ENCODE results near the gene F2R.

GRCh38 chr5:76688212-76688611, 27.7 kb upstream of the F2R start:
- TF ChIP-seq EZH2 (IDR thresholded peaks at IDR 0.05; ENCODE audit: borderline replicate concordance, low read depth, low read length, severe bottlenecking) (no peak), POLR2A (IDR thresholded peaks at IDR 0.05; ENCODE audit: low read depth, low read length) (no peak), POLR2AphosphoS5 (IDR thresholded peaks at IDR 0.05; ENCODE audit: insufficient read depth, low read depth, low read length) (no peak)

Measured in endothelial cell of umbilical vein (primary cell).